UCSD-AML1 (cell line): Measurements from ENCODE around the gene KRT32.

Source experiments
- DNase-seq: peaks from one replicate; lab custom pipeline; 2025; ENCODE audit not compliant: unreplicated experiment; lab: John Stamatoyannopoulos, UW

KRT32 gene

GRCh38 chr17:41464682-41465081 is 2.5 kb downstream of the KRT32 start:
- DNase-seq: no peak

GRCh38 chr17:41464173-41464572 is 3.0 kb downstream of the KRT32 start:
- DNase-seq: no peak

DNA sequence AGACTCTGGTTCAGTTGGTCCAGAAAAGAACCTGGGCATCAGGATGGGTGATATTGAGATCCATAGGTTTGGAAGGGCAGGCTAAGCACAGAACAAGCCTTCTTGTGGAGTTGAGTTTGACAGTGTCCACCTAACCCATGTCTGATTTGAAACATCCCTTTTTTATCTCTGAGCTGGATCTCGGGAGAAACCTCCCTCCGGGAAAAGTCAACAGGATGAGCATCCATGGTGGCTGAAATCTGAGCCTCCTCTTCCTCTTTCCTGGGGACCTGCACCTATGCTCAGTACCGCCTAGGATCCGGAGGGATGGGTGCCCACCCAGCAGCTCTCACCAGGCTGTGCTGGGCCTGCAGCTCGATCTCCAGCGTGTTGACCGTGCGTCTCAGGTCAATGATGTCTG is 3.4 kb downstream of the KRT32 start:
- DNase-seq: no peak

DNA sequence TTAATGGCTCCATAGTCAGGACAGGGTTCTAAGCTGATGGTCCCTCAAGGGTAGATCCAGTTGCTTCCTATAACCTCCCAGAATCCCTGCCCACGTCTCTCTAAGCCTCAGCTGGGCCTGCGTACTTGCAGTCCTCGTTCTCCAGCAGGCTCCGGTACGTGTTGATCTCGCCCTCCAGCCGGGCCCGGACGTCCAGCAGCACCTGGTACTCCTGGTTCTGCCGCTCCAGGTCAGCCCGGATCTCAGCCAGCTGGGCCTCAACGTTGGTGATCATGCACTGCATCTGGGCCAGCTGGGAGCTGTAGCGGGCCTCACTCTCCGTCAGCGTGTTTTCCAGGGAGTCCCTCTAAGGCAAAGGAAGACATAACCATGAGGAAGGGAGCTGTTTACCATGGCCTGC is 4.5 kb downstream of the KRT32 start:
- DNase-seq: no peak

DNA sequence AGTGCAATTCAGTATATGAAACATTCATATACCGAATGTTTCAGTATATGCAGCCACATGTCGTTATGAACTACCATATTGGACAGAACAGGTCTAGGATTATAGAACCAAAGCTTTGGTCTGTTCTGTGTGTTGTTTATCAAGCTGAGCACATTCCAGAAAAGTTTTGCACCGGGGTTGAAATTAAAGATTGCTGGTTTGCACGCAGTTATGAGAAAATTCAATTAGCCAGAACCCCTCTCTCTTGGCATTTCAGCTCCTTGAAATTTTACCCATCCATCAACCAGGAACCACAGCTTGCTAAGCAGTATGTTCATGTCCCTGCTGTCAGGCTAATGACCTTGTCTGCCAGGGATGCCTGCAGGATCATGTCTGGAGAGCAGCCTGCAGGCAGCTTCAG is 9.5 kb downstream of the KRT32 start:
- DNase-seq: no peak

GRCh38 chr17:41456204-41456603 is 11.0 kb downstream of the KRT32 start:
- no peak for DNase-seq

DNA sequence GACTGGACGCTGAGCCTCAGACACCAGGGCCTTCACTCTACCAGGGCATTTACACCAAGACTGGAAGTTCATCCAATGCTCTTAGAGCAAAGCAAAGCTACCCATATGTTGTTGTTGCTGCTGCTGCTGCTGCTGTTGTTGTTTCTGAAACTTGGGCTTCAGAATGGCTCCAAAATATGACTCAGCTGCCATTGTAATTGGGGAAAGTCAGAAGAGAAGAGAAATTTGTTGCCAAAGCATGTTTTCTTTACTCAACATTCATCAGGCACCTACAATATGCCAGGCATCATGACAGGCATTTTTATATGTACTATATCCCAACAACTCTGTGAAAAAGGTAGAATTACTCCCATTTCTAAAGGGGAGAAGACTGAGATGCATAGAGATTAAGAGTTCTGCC is 11.9 kb downstream of the KRT32 start:
- DNase-seq: no peak

GRCh38 chr17:41453066-41453465 is 14.1 kb downstream of the KRT32 start:
- DNase-seq: no peak

DNA sequence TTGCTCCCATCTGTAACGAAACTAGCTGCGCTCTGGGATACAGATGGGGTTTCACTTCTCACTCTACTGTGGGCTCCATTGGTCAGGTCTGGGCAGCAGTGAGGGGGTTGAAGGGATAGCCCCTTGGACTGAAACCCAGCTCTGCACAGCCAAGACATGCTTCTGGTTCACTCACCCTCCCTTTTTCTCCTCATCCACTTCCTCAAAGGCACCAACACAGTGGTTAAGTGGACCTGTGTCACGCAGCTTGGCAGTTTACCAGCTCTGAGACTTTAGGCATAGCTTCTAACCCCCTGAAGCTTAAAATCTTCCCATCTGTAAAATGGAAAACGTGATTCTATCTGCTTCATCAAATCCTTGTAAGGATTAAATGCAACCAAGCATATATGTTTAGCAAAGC is 14.9 kb downstream of the KRT32 start:
- DNase-seq: no peak

- no peak for DNase-seq
These were observed 15.9 kb downstream of the KRT32 start for GRCh38 chr17:41451154-41451728.

DNA sequence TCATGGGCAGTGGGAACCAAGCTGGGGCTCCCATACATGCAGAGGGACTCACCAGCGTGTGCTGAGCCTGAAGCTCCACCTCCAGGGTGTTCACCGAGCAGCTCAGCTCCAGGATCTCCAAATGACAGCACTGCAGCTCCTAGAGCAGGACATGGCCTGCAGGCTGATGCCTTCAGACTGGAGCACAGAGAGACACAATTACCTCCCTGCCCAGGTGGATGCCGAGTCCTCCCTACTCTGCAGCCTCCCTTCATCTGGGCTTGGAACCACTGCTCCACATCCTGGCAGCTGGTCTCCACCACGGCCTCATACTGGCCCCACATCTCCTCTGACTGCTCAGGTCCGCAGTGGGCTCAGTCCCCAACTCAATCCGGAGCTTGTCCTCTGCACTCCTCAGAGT is 18.2 kb downstream of the KRT32 start:
- DNase-seq: no peak

DNA sequence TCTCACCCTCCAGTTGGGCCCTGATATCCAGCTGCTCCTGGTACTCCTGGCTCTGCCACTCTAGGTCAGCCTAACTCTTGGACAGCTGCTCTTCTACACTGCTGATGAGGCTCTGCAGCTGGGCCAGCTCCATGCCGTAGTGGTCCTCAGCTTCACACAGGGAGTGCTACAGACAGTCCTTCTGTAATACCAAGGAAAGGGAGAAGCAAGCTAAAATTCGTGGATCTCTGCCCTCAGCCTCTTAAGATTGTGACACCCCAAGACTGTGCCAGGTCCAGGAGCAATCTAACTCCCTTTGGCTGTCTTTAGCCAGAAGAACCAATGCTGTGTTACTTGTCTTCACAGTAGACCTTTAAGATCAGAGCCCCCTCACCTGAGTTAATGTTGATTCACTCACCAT is 18.7 kb downstream of the KRT32 start:
- DNase-seq: no peak

- no peak for DNase-seq
These were observed 20.4 kb downstream of the KRT32 start for GRCh38 chr17:41446806-41447205.

GRCh38 chr17:41444640-41445039 is 22.5 kb downstream of the KRT32 start:
- DNase-seq: no peak

DNA sequence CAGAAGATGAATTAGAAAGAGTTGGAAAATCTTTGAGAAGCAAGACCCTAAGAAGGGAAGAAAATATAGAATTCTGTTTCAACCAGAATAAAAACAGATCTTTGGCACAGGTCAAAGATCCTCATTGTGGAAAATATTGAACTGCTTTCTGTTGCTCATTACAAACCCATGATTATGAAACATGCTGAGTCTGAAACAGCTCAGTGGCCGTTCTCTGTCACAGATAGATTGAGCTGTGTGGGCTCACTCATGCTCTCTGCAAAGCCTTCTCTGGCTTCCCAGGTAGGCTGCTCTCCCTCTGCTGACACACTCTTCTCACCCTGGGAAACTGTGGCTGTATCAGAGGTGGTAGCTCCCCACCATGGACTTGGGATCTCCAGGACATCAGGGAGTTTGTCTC is 23.0 kb downstream of the KRT32 start:
- DNase-seq: no peak

GRCh38 chr17:41442739-41443138 is 24.4 kb downstream of the KRT32 start:
- DNase-seq: no peak

GRCh38 chr17:41440531-41441033 is 26.6 kb downstream of the KRT32 start, which contains the start of gene KRT38:
TSS of gene KRT38 (minus strand) at chr17:41440983. CDS start at chr17:41440921, 62 bp downstream.
- no peak for DNase-seq

- DNase-seq: no peak
These were observed 27.8 kb downstream of the KRT32 start for GRCh38 chr17:41439375-41439774.

DNA sequence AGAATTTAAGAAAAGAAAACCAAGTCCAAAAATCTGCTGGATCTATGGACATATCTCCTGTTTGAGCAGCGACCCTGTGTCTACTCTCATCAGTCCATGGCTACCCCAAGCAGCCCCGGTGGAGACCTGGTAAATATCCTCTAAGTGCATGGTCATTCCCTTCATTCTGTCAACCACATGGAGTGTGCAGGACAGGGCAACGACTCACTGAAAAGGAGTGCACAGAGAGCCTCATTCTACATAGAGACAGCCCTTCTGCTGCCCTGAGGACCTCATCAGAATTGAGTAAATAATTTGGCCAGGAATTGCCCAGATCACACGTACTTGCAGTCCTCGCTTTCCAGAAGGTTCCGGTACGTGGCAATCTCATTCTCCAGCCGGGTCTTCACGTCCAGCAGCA is 29.4 kb downstream of the KRT32 start:
- no peak for DNase-seq

GRCh38 chr17:41437254-41437653 is 29.9 kb downstream of the KRT32 start:
- no peak for DNase-seq

DNA sequence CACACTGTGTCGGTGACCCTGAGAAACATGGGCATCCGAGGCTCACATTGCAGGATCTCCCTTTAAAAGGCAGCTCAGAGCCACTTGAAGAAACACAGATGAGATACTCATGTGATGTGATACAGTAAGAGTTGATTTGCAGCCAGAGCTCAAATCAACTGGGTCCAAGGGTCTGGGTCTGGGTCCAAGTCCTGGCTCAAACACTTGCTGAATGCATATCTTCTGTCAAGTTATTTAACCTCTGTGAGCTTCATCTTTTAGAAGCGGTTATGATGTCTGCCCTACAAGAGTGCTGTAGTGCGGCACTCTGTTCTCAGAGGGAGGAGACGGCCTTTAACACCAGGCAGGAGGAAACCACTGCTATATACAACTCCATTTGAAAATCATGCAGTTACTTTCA is 32.8 kb downstream of the KRT32 start:
- no peak for DNase-seq

DNA sequence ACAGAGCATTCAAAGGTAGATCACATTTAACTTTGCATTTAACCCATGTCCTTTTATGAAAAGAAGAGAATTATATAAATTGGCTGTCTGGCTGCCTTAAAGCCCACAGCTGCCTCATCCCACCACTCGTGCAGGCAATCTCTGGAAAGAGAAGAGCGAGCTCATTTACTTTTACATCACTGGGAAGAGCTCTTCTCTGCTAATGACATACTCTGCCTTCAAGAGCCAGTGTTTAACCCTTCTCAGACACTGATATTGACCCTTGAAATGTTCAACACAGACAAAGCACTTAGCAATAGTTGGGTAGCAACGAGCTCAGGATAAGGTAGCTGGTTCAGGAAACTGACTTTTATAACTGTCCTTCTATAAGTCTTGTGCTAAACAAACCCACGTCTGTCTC is 33.2 kb downstream of the KRT32 start:
- DNase-seq: no peak

- DNase-seq: no peak
These were observed 33.6 kb downstream of the KRT32 start for GRCh38 chr17:41433586-41433985.
